Activated T-helper 1 cell treated with Interleukin-2 at 50 U/mL for 16 hours (primary cell): ENCODE measurements around the gene TCEANC2.

ENCODE experiments used
- DNase-seq: peaks from one replicate; pipeline ENCODE4 v3.0.0-alpha.2; 2020; ENCODE audit warnings: low read depth

The TCEANC2 gene

DNA sequence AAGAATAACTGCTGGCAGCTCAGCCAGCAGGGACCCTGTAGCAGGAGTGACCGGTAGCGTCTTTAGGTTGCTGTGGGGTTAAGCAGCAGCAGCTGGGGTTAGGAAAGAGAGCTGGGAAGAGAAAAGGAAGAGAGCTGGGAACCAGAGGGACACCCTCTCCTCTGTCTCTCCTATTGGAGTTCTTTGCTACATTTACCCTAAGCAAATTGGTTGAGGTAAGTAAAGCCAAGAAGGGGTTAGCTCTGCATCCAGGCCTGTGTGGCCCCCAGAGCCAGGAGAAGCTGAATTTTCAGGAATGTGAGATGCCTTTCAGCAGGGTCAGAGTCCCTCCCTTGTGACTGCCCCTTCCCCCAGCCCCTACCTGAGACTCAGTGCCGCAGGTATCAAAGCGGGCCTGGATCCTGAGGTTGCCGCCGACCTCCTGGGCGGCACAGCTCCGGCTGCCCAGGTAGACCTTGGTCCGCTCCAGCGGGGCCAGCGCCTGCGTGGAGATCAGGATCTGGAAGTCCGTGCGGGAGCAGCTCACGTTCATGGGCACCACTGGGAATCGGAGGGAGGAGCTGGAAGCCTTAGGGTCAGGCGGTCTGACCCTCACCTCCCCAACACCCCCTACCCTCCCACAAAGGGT, 83.0 kb downstream of the TCEANC2 start:
- no peak for DNase-seq

GRCh38 chr1:54136963-54137533, 83.6 kb downstream of the TCEANC2 start:
- no peak for DNase-seq

- no peak for DNase-seq
Measured at GRCh38 chr1:54137534-54138061, 84.2 kb downstream of the TCEANC2 start.

DNA sequence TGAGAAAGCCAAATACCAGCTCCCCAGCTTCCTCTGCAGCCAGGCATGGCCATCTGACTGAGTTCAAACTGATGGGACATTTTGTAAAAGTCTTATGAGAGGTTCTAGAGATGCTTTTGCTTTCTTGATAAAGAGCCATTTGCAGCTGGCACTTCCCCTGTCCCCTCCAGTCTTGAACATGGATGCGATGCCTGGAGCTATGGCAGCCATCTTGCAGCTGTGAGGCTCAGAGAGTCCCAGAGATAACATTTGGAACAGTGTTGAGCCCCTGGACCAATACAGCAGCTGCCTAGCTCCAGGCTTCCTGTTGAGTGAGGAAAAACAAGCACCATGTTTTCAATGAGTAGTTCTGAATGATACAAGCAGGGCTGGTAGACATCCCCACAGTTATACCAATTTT, 85.6 kb downstream of the TCEANC2 start:
- no peak for DNase-seq

- no peak for DNase-seq
Measured at GRCh38 chr1:54139711-54140110, 86.3 kb downstream of the TCEANC2 start.

- DNase-seq = no peak
Measured at GRCh38 chr1:54142146-54142900, 88.9 kb downstream of the TCEANC2 start.

GRCh38 chr1:54144366-54144765, 91.0 kb downstream of the TCEANC2 start:
- DNase-seq = no peak

GRCh38 chr1:54149734-54150133, 96.3 kb downstream of the TCEANC2 start:
- DNase-seq = no peak

GRCh38 chr1:54151013-54151412, 97.6 kb downstream of the TCEANC2 start:
- DNase-seq = no peak

DNA sequence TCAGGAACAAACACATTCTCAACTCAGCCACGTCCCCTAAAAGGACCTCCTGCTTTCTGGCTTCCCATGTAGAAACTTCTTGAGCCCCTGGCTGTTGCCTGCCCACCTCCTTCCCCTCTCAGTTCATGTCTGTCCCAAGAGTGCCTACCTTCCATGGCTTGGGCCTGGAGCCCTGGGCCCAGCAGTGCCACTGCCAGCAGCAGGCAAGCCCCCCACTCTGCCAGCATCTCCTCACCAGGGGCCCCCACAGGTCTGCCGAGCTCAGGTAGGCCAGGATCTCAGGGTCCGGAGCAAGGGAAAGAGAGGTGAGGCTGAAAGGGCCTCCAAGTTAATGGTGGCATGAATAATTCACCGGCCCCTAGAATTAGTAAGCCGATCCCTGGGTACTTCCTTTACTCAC, 99.3 kb downstream of the TCEANC2 start, which contains the start of gene CDCP2:
TSS of gene CDCP2 (minus strand) at position 305 of the 400 bp plus-strand sequence. CDS start at position 227, 78 bp downstream.
- no peak for DNase-seq

- DNase-seq = no peak
Measured at GRCh38 chr1:54153535-54154439, 100.4 kb downstream of the TCEANC2 start.
